Dendritic cell treated with granulocyte-macrophage colony-stimulating factor and Interleukin-4, amounts not matched to agents 40 ng/mL and 50 ng/mL, for 4 days (primary cell): ENCODE data around the gene KCTD2.

Source experiments
- H3K27ac Mint-ChIP-seq: one replicate; pipeline ENCODE4 v1.8.0; 2022; ENCODE audit warnings: mild to moderate bottlenecking, mixed read lengths
- H3K27me3 Mint-ChIP-seq: one replicate; pipeline ENCODE4 v1.8.0; 2022; ENCODE audit warnings: mild to moderate bottlenecking, mixed read lengths
- H3K36me3 Mint-ChIP-seq: one replicate; pipeline ENCODE4 v1.8.0; 2022; ENCODE audit warnings: low read depth, mixed read lengths
- H3K4me1 Mint-ChIP-seq: one replicate; pipeline ENCODE4 v1.8.0; 2022; ENCODE audit warnings: low read depth, mixed read lengths
- H3K4me3 Mint-ChIP-seq: one replicate; pipeline ENCODE4 v1.8.0; 2022; ENCODE audit warnings: mild to moderate bottlenecking, moderate library complexity, mixed read lengths
- H3K9me3 Mint-ChIP-seq: one replicate; pipeline ENCODE4 v1.8.0; 2022; ENCODE audit warnings: mixed read lengths
- intact Hi-C: fragments of 100-400 bp; cut with micrococcal nuclease; formaldehyde crosslinking; loops from one replicate; pipeline ENCODE4 v1.15.0; 2022

Gene KCTD2

GRCh38 chr17:75049057-75049456, 2.0 kb downstream of the KCTD2 start:
- H3K27me3 Mint-ChIP-seq = no peaks in the 10 kb centered on the region
- no peak overlapping the region for H3K27ac Mint-ChIP-seq
- no peaks in the 10 kb centered on the region for H3K9me3 Mint-ChIP-seq
- H3K4me3 Mint-ChIP-seq = no peak overlapping the region
- peaks cover 30% of the 10 kb centered on the region for H3K4me1 Mint-ChIP-seq
- intact Hi-C loops = no loop called here
- H3K36me3 Mint-ChIP-seq = peaks cover 69% of the 10 kb centered on the region

DNA sequence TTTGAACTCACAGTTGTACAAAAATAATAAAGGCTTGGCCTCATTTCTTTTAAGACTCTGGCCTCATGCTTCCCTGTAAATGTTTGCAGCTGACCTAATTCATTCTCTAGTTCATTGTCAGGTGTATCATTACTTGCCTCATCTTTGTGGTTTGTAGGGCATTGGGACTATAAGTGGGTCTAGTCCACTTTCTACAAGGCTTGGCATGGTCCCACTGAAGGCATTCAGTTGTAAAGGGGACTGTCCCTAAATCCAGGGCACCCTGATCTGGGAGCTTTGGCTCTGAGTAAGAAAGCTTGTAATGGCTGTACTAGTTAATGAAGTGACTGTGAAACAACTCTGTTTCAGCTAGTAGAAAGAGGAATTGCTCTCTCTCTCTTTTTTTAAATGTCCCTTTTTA, 2.7 kb downstream of the KCTD2 start:
- Mint-ChIP-seq H3K4me3 (no peak overlapping the region), H3K4me1 (peaks cover 27% of the 10 kb centered on the region), H3K27ac (no peak overlapping the region), H3K9me3 (no peaks in the 10 kb centered on the region), H3K27me3 (no peaks in the 10 kb centered on the region), H3K36me3 (peaks cover 71% of the 10 kb centered on the region)
- intact Hi-C loops = no loop called here

DNA sequence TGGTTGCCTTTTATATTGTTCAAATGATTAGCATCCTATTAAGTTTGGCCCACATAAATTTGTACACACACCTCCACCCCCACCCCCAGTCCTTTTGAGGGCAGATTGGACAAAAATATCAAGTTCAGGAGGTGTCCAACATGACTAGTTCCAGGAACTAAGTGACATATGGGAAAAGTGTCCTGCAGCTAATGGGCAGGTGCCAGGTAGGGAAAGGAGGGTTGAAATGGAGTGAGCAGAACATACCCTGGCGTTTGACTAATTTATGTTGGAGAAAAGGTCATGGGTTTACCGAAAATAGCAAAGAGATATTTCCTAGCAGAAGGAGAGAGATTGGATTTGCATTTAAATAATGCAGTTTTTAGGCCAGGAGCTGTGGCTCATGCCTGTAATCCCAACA, 4.9 kb downstream of the KCTD2 start:
- Mint-ChIP-seq H3K36me3 (peaks cover 81% of the 10 kb centered on the region), H3K4me3 (no peak overlapping the region), H3K9me3 (no peaks in the 10 kb centered on the region), H3K27ac (no peak overlapping the region), H3K27me3 (no peaks in the 10 kb centered on the region), H3K4me1 (peaks cover 13% of the 10 kb centered on the region)
- intact Hi-C loops = no loop called here

DNA sequence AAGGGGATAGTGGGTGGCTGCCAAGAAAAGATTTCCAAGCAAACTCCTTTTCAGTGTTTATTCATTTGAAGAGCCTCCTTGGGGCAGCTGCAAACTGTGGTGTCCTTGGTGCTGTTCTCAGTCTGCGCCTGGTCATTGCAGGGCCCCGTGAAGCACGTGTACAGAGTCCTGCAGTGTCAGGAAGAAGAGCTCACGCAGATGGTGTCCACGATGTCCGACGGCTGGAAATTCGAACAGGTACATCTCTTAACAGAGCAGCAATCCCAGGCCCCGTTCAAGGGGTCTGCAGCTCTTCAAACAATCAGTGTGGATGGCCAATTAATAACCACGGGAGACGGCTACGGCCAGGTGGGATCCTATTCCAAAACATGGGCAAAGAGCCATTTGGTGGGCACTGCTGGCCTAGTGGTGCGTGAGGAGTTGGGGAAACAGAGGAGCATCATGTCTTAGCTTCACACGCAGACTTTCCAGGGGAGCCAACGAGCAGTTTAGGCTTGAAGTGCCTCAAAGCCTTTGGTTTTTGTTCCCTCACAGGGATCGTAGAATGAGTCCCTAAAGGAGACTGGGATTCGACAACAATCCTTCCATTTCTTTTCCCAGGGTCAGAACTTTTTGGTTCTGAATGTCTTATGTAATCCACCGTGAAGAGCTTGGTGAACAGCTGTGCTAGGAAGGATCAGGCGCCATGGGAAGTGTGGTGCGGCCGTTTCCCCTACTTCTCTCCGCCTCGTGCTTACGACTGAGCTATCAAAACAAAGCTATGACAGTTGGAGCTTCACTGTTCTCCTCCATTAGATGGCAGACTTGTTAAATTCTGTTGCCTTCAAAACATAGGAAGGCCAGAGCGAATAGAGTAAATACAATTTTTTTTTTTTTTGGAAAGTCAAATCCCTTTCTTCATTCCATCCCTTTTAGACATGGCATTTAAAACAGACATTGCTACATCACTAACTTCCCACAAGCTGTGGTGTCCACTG, 12.6 kb downstream of the KCTD2 start:
- no peak overlapping the region for H3K4me3 Mint-ChIP-seq
- no peaks in the 10 kb centered on the region for H3K27me3 Mint-ChIP-seq
- intact Hi-C loops = loop anchor here (5.0 to 10.0 kb wide), 2 partner anchors 115 to 143 kb away; no protein-coding TSS in a partner anchor
- peaks cover 95% of the 10 kb centered on the region for H3K36me3 Mint-ChIP-seq
- peaks cover 13% of the 10 kb centered on the region for H3K4me1 Mint-ChIP-seq
- H3K9me3 Mint-ChIP-seq = no peaks in the 10 kb centered on the region
- no peak overlapping the region for H3K27ac Mint-ChIP-seq

DNA sequence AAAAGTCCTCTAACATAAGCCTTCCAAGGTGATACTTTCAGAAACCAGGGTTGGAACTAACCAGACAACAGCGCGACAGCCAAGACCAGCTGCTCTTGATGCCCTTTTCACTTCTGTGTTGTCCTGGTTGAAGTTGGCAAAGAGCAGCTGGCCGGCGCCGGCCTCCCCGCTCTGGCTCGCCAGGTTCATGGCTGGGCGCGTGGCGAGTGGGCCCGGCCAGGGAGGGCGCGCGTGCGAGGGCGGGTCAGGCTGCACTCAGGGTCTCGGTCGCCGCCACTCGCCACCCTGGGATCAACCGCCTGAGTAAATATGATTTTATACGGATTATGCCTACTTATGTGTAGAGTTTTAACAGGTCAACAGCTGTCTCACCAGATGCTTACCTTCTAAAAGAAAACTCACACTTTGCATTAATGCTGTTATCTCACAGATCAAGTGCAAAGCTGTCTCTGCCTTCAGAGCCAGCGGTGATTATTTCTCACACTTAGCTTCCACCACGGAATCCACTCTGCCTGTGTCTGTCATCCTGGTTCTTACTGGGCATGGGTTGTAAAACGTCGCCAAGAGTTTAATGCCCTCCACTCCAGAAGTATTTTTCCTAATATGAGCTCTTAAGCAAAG, 13.5 kb downstream of the KCTD2 start:
- no peaks in the 10 kb centered on the region for H3K9me3 Mint-ChIP-seq
- H3K36me3 Mint-ChIP-seq = peaks cover 95% of the 10 kb centered on the region
- intact Hi-C loops = loop anchor here (5.0 to 10.0 kb wide), 2 partner anchors 114 to 142 kb away; no protein-coding TSS in a partner anchor
- no peak overlapping the region for H3K4me3 Mint-ChIP-seq
- H3K27me3 Mint-ChIP-seq = no peaks in the 10 kb centered on the region
- peaks cover 22% of the 10 kb centered on the region for H3K4me1 Mint-ChIP-seq
- no peak overlapping the region for H3K27ac Mint-ChIP-seq

DNA sequence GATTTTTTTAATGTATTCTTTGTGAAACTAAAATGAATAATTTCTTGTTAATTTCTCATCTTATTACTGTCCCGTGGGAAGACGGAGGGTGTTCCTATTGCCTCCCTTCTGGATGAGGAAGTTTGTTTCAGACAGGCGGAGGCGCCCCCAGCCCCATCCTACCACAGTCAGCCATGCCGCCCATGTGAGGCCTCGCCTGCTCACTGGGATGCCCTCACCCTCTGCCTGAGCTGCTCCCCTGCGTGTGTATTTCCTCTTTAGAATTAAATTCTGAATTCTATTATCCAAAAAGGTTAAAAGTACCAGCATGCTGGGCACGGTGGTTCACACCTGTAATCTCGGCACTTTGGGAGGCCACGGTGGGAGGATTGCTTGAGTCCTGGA, 14.0 kb downstream of the KCTD2 start:
- Mint-ChIP-seq H3K27ac (no peak overlapping the region), H3K27me3 (no peaks in the 10 kb centered on the region), H3K4me1 (peaks cover 27% of the 10 kb centered on the region), H3K9me3 (no peaks in the 10 kb centered on the region), H3K36me3 (peaks cover 91% of the 10 kb centered on the region), H3K4me3 (no peak overlapping the region)
- intact Hi-C loops = loop anchor here (5.0 to 10.0 kb wide), 2 partner anchors 114 to 141 kb away; no protein-coding TSS in a partner anchor

DNA sequence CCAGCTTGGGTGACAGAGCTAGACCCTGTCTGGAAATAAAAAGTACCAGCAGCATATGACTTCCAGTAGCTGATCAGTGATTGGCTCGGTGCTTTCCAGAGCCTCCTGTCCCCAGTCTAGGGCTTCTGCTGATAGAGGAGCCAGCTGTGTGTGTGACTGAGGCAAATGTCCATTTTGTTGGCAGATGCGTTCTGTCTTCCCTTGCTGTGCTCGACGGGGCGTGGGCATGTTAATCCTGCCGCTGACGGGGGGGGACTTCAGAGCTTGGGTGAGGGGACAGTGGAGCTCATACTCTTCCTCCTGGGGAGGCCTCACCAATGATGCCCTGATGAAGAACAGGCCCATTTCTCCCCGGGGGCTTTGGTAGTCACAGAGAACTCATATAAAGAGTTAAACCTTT, 14.6 kb downstream of the KCTD2 start:
- Mint-ChIP-seq H3K27ac (no peak overlapping the region), H3K4me1 (peaks cover 32% of the 10 kb centered on the region), H3K4me3 (no peak overlapping the region), H3K36me3 (peaks cover 85% of the 10 kb centered on the region), H3K27me3 (no peaks in the 10 kb centered on the region), H3K9me3 (no peaks in the 10 kb centered on the region)
- intact Hi-C loops = loop anchor here (5.0 to 10.0 kb wide), 2 partner anchors 113 to 141 kb away; no protein-coding TSS in a partner anchor

DNA sequence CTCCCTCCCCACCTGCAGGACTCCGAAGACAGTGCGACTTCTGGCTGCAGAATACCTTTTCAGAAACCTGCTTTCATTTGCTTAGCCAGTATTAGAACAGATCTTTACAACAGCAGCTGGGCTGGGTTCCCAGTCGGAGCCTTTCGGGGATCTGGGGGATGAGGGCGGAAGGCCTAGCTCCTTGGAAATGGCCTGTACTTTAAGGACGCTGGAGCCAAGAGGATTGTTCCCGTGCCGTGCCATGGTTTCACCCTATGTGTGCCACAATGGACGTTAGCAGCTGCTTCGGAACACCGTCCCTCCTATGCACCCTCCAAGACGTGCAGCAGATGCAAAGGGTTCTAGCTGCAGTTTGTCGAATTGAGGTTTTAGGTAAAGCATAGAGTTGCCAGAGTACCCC, 16.2 kb downstream of the KCTD2 start:
- intact Hi-C loops = loop anchor here (5.0 to 10.0 kb wide), 2 partner anchors 112 to 139 kb away; no protein-coding TSS in a partner anchor
- no peak overlapping the region for H3K27ac Mint-ChIP-seq
- H3K4me3 Mint-ChIP-seq = no peak overlapping the region
- peaks cover 40% of the 10 kb centered on the region for H3K4me1 Mint-ChIP-seq
- H3K27me3 Mint-ChIP-seq = no peaks in the 10 kb centered on the region
- peaks cover 69% of the 10 kb centered on the region for H3K36me3 Mint-ChIP-seq
- H3K9me3 Mint-ChIP-seq = no peaks in the 10 kb centered on the region

GRCh38 chr17:75063626-75064025, 16.6 kb downstream of the KCTD2 start:
- Mint-ChIP-seq H3K36me3 (peaks cover 65% of the 10 kb centered on the region), H3K27me3 (no peaks in the 10 kb centered on the region), H3K4me3 (no peak overlapping the region), H3K27ac (no peak overlapping the region), H3K4me1 (peaks cover 40% of the 10 kb centered on the region), H3K9me3 (no peaks in the 10 kb centered on the region)
- intact Hi-C loops = loop anchor here (5.0 to 10.0 kb wide), 2 partner anchors 111 to 139 kb away; no protein-coding TSS in a partner anchor

DNA sequence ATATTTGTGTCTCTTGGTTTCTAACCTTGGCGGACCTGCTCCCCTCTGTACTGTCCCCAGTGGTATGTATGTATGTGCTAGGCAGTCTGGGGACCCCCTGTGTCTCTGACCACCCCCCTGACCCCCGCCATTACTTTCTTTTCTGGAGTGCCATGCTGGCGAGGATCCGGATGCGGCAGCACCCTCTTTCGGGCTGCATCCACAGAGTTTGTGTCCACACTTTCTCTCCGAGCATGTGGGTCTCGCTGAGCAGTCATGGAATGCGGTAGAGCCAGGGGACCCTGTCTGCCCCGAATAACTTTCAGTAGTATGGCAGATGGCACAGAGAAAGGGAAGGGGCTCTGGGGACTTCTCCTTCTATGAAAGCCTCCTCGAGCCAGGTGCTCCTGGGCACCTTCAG, 17.0 kb downstream of the KCTD2 start:
- intact Hi-C loops = loop anchor here (5.0 to 10.0 kb wide), 2 partner anchors 111 to 138 kb away; no protein-coding TSS in a partner anchor
- Mint-ChIP-seq H3K27me3 (no peaks in the 10 kb centered on the region), H3K4me3 (no peak overlapping the region), H3K27ac (no peak overlapping the region), H3K9me3 (no peaks in the 10 kb centered on the region), H3K36me3 (peaks cover 65% of the 10 kb centered on the region), H3K4me1 (peaks cover 40% of the 10 kb centered on the region)

DNA sequence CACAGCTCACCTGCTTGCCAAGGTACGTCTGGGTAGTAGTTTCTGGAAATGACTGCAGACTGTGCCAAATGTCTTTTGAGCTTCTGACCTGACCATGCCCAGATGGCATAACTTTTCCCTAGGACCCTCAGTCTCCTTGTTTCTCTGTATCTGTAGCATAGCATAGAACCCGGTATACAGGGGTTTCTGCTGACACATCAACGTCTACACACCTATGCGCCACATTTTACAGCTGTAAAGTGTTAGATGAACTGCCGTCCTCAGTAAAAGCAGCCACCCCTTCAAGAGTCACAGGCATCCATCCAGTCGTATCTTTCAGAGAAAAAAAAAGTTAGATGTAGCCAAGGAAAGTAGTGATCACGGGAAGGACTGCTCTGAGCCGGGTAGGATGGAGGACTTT, 17.4 kb downstream of the KCTD2 start:
- H3K4me1 Mint-ChIP-seq = peaks cover 37% of the 10 kb centered on the region
- H3K27me3 Mint-ChIP-seq = no peaks in the 10 kb centered on the region
- no peak overlapping the region for H3K27ac Mint-ChIP-seq
- intact Hi-C loops = loop anchor here (5.0 to 10.0 kb wide), 2 partner anchors 110 to 138 kb away; no protein-coding TSS in a partner anchor
- peaks cover 62% of the 10 kb centered on the region for H3K36me3 Mint-ChIP-seq
- no peaks in the 10 kb centered on the region for H3K9me3 Mint-ChIP-seq
- H3K4me3 Mint-ChIP-seq = no peak overlapping the region

DNA sequence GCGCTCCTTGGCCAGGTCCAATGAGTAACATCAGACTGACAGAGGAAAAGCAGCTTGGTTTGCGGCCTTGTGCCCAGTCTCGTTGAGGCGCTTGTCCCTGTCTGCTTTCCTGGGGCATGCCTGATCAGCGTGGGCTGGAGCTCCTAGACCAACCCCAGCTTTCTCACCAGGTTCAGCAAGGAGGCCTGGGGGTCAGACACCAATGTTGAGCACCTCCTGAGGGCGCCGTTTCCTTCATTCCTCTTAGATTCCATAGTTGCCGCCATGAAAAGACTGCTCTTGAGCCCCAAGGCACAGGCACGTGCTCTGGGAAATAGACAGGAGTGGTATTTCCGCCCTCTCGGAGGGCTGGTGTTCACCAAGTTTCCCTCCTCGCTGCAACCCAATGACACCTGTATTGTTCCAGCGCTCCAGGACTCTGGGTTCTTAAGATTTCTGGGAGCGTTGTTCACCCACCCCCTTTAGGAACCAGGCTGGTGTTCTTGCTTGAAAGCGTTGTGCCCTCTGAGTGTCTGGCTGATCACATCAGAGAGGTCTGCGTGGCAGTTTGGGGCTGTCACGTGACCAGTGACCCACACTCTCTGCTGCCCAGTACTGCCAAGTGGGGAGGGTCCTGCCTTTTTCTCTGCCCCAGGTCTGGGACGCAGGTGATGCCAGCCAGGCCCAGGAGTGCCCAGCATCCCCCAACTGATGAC, 18.0 kb downstream of the KCTD2 start:
- Mint-ChIP-seq H3K27ac (peak overlapping the region; percentile 57), H3K27me3 (no peaks in the 10 kb centered on the region), H3K36me3 (peaks cover 56% of the 10 kb centered on the region), H3K4me1 (peaks cover 32% of the 10 kb centered on the region), H3K4me3 (no peak overlapping the region), H3K9me3 (no peaks in the 10 kb centered on the region)
- intact Hi-C loops = loop anchor here (5.0 to 10.0 kb wide), 2 partner anchors 110 to 137 kb away; no protein-coding TSS in a partner anchor

GRCh38 chr17:75065562-75066151, 18.6 kb downstream of the KCTD2 start:
- Mint-ChIP-seq H3K27me3 (no peaks in the 10 kb centered on the region), H3K4me1 (peaks cover 29% of the 10 kb centered on the region), H3K27ac (peak overlapping the region; percentile 57), H3K36me3 (peaks cover 50% of the 10 kb centered on the region), H3K4me3 (no peak overlapping the region), H3K9me3 (no peaks in the 10 kb centered on the region)
- intact Hi-C loops = loop anchor here (10.0 kb wide), 1 partner anchor 109 kb away; no protein-coding TSS in a partner anchor
